ENCODE results near the gene PSTPIP2. TPM values are rescaled to one million over a fixed set of nuclear protein-coding genes. Genes with fewer than 3 reads are reported as not detected.
"Not testable (repeated sequence)": the region's sequence is repeated elsewhere in the genome, so short reads cannot be mapped to it uniquely, and the experiment has no call there.

The PSTPIP2 gene
- 1.6 TPM for total RNA-seq

GRCh38 chr18:46071653-46072375 lies at the start of gene PSTPIP2:
Gene PSTPIP2 (minus strand): TSS chr18:46072260. CDS start chr18:46072188, 72 bp downstream.
- DNase-seq = no peak

GRCh38 chr18:46113751-46114150 lies 41.7 kb upstream of the PSTPIP2 start:
- DNase-seq = no peak

GRCh38 chr18:46110406-46110805 lies 38.3 kb upstream of the PSTPIP2 start:
- no peak for DNase-seq

GRCh38 chr18:46109386-46109785 lies 37.3 kb upstream of the PSTPIP2 start:
- DNase-seq = no peak

- DNase-seq = peak; percentile 91
Measured at GRCh38 chr18:46104128-46104911, 32.3 kb upstream of the PSTPIP2 start, which contains the start of gene HAUS1. Gene HAUS1 (plus strand): TSS chr18:46104385. CDS start chr18:46104412, 27 bp downstream.

- DNase-seq = no peak
Measured at GRCh38 chr18:46099463-46099862, 27.4 kb upstream of the PSTPIP2 start.

GRCh38 chr18:46098616-46098933 lies 26.5 kb upstream of the PSTPIP2 start:
- DNase-seq = no peak

GRCh38 chr18:46097801-46098615 lies 25.9 kb upstream of the PSTPIP2 start, which contains the start of gene ATP5F1A:
Gene ATP5F1A (minus strand): TSS chr18:46098296. CDS start chr18:46098231, 65 bp downstream.
- DNase-seq = peak; percentile 76

- no peak for DNase-seq
Measured at GRCh38 chr18:46097431-46097800, 25.4 kb upstream of the PSTPIP2 start.

GRCh38 chr18:46096651-46097300 lies 24.7 kb upstream of the PSTPIP2 start:
- DNase-seq = no peak

- no peak for DNase-seq
Measured at GRCh38 chr18:46095532-46095931, 23.5 kb upstream of the PSTPIP2 start.

GRCh38 chr18:46088501-46088900 lies 16.4 kb upstream of the PSTPIP2 start:
- DNase-seq = not testable (repeated sequence)

- no peak for DNase-seq
Measured at GRCh38 chr18:46084431-46084830, 12.4 kb upstream of the PSTPIP2 start.

- DNase-seq = no peak
Measured at GRCh38 chr18:46080156-46080555, 8.1 kb upstream of the PSTPIP2 start.

- DNase-seq = no peak
Measured at GRCh38 chr18:46079336-46079735, 7.3 kb upstream of the PSTPIP2 start.

GRCh38 chr18:46073474-46074331 lies 1.6 kb upstream of the PSTPIP2 start:
- no peak for DNase-seq

- no peak for DNase-seq
Measured at GRCh38 chr18:46072959-46073358, 899 bp upstream of the PSTPIP2 start.

- DNase-seq = no peak
Measured at GRCh38 chr18:46072376-46072867, 362 bp upstream of the PSTPIP2 start.

- no peak for DNase-seq
Measured at GRCh38 chr18:46070815-46071652, 1.0 kb downstream of the PSTPIP2 start.

- DNase-seq = no peak
Measured at GRCh38 chr18:46070232-46070631, 1.8 kb downstream of the PSTPIP2 start.
